ENCODE results near the gene BTBD19.

DNA sequence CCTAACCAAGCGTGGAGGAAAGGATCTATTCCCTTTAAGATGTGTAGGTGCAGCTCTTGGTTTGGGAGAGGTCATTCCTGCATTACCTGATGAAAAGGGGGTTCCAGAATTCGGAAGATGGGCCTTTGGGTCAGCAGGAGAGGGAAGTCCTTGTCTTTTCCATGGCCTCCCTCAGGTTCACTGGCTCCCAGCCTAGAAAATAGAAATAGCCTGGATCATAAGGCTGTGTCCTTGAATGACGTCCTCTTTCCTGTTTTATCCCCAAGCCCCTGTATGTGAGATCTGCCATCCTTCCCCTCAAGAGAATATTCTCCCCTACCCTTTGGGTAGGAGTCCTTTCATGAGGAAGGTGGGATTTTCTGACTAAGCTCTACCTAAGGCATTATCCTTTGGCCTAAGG, 47.4 kb upstream of the BTBD19 start:
- TF ChIP-seq CTCF (conservative IDR thresholded peaks at IDR 0.05 in 1 of 2, IDR thresholded peaks at IDR 0.05 in 1 of 2; ENCODE audit: low read depth in 1 of 2, low read length in 2 of 2) (no peak), EZH2 (IDR thresholded peaks at IDR 0.05; ENCODE audit: low read length, missing control alignments) (no peak)

Measured in fibroblast of lung (primary cell).